DOHH2 (cell line): Measurements from ENCODE around the gene WWOX.
A peak's percentile ranks its signal among the peaks of the same experiment; 100 is the strongest.

Experiments
- H3F3A ChIP-seq: fragments of 200-600 bp; sonication (generic), shearing (Covaris generic); 2 replicates; pipeline ENCODE4 v1.6.0; 2016; ENCODE audit warnings: antibody characterized with exemption, mild to moderate bottlenecking; ENCODE audit not compliant: control insufficient read depth, insufficient read depth
- H3K27ac ChIP-seq: fragments of 200-600 bp; sonication (generic); 2 replicates; pipeline ENCODE4 v1.5.1; 2014; ENCODE audit warnings: low read depth, mild to moderate bottlenecking, low read length, moderate library complexity
- H3K27me3 ChIP-seq: fragments of 200-600 bp; sonication (generic); 2 replicates; pipeline ENCODE4 v1.6.1; 2014; ENCODE audit warnings: mild to moderate bottlenecking, low read length, mixed read lengths; ENCODE audit not compliant: control insufficient read depth
- H3K36me3 ChIP-seq: fragments of 200-600 bp; sonication (generic); 2 replicates; pipeline ENCODE4 v1.6.1; 2014; ENCODE audit warnings: mild to moderate bottlenecking, low read length, moderate library complexity, mixed read lengths; ENCODE audit not compliant: control insufficient read depth
- H3K4me1 ChIP-seq: fragments of 200-600 bp; sonication (generic); 2 replicates; pipeline ENCODE4 v1.6.1; 2014; ENCODE audit warnings: mild to moderate bottlenecking, low read length, mixed read lengths; ENCODE audit not compliant: control insufficient read depth
- H3K4me2 ChIP-seq: fragments of 200-600 bp; sonication (generic); 2 replicates; pipeline ENCODE4 v1.6.0; 2014; ENCODE audit warnings: mild to moderate bottlenecking, low read length, moderate library complexity
- H3K4me3 ChIP-seq: fragments of 200-600 bp; sonication (generic); 2 replicates; pipeline ENCODE4 v1.5.1; 2014; ENCODE audit warnings: mild to moderate bottlenecking, low read length, mixed read lengths
- H3K79me2 ChIP-seq: fragments of 200-600 bp; sonication (generic); 2 replicates; pipeline ENCODE4 v1.6.1; 2014; ENCODE audit warnings: mild to moderate bottlenecking, low read length, mixed read lengths; ENCODE audit not compliant: control insufficient read depth
- H3K9me2 ChIP-seq: fragments of 200-600 bp; sonication (generic); replicated peaks from 2 replicates; pipeline ENCODE4 v1.6.1; 2014; ENCODE audit warnings: mild to moderate bottlenecking, low read length, mixed read lengths; ENCODE audit not compliant: control insufficient read depth
- H3K9me3 ChIP-seq: fragments of 200-600 bp; sonication (generic); 2 replicates; pipeline ENCODE4 v1.6.1; 2014; ENCODE audit warnings: antibody characterized with exemption, low read length, mixed read lengths; ENCODE audit not compliant: control insufficient read depth, insufficient read depth
- H4K20me1 ChIP-seq: fragments of 200-600 bp; sonication (generic); 2 replicates; pipeline ENCODE4 v1.6.0; 2014; ENCODE audit warnings: low read depth, mild to moderate bottlenecking, antibody characterized with exemption, low read length, moderate library complexity; ENCODE audit not compliant: control insufficient read depth, insufficient read depth
- EZH2phosphoT487 ChIP-seq: fragments of 200-600 bp; sonication (generic); IDR thresholded peaks from 2 replicates; pipeline ENCODE4 v1.6.1; 2017; ENCODE audit warnings: borderline replicate concordance, mild to moderate bottlenecking, antibody characterized with exemption, low read length, moderate library complexity, mixed read lengths
- TF ChIP-seq, protein P1 (sequence below): fragments of 200-600 bp; sonication (generic); IDR thresholded peaks from one replicate; pipeline ENCODE4 v1.5.1; 2014; ENCODE audit warnings: antibody characterized with exemption, mild to moderate bottlenecking, low read depth, low read length; ENCODE audit not compliant: poor library complexity, severe bottlenecking

WWOX gene

DNA sequence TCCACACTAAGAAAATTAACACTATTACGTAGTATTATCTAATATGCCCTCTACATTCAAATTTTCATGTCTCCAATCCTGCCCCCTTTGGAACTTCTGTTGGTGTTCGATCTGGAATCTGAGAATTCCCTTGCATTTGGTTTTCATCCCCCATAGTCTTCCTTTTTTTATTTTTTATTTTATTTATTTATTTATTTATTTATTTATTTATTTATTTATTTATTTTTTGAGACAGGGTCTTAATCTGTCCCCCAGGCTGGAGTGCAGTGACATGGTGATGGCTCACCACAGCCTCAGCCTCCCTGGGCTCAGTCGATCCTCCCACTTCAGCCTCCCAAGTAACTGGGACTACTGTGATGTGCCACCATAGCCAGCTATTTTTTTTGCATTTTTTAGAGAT lies 911.8 kb downstream of the WWOX start:
- H3K9me2 ChIP-seq, result no peaks in the 10 kb centered on the region
- no peak overlapping the region for H3K4me3 ChIP-seq
- H3K9me3 ChIP-seq, result no peaks in the 10 kb centered on the region
- no peak overlapping the region for H3K27ac ChIP-seq
- H3F3A ChIP-seq, result no peaks in the 10 kb centered on the region
- H3K36me3 ChIP-seq, result no peaks in the 10 kb centered on the region
- H3K4me1 ChIP-seq, result peaks cover 34% of the 10 kb centered on the region
- H3K27me3 ChIP-seq, result no peaks in the 10 kb centered on the region
- TF ChIP-seq, protein P1, sequence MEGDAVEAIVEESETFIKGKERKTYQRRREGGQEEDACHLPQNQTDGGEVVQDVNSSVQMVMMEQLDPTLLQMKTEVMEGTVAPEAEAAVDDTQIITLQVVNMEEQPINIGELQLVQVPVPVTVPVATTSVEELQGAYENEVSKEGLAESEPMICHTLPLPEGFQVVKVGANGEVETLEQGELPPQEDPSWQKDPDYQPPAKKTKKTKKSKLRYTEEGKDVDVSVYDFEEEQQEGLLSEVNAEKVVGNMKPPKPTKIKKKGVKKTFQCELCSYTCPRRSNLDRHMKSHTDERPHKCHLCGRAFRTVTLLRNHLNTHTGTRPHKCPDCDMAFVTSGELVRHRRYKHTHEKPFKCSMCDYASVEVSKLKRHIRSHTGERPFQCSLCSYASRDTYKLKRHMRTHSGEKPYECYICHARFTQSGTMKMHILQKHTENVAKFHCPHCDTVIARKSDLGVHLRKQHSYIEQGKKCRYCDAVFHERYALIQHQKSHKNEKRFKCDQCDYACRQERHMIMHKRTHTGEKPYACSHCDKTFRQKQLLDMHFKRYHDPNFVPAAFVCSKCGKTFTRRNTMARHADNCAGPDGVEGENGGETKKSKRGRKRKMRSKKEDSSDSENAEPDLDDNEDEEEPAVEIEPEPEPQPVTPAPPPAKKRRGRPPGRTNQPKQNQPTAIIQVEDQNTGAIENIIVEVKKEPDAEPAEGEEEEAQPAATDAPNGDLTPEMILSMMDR, result no peak
- no peak for TF ChIP-seq EZH2phosphoT487
- H3K79me2 ChIP-seq, result no peaks in the 10 kb centered on the region
- H4K20me1 ChIP-seq, result no peaks in the 10 kb centered on the region
- no peak overlapping the region for H3K4me2 ChIP-seq

- no peaks in the 10 kb centered on the region for H3K79me2 ChIP-seq
- H4K20me1 ChIP-seq, result no peaks in the 10 kb centered on the region
- H3K9me3 ChIP-seq, result no peaks in the 10 kb centered on the region
- H3K4me2 ChIP-seq, result peak overlapping the region; percentile 58
- H3F3A ChIP-seq, result no peaks in the 10 kb centered on the region
- no peaks in the 10 kb centered on the region for H3K27me3 ChIP-seq
- no peaks in the 10 kb centered on the region for H3K9me2 ChIP-seq
- peak overlapping the region; percentile 39 for H3K27ac ChIP-seq
- TF ChIP-seq, protein P1, result peak; percentile 18
- TF ChIP-seq EZH2phosphoT487, result no peak
- H3K36me3 ChIP-seq, result no peaks in the 10 kb centered on the region
- H3K4me3 ChIP-seq, result peak overlapping the region; percentile 50
- H3K4me1 ChIP-seq, result peaks cover 43% of the 10 kb centered on the region
These were observed 913.4 kb downstream of the WWOX start for GRCh38 chr16:79012671-79013434.

DNA sequence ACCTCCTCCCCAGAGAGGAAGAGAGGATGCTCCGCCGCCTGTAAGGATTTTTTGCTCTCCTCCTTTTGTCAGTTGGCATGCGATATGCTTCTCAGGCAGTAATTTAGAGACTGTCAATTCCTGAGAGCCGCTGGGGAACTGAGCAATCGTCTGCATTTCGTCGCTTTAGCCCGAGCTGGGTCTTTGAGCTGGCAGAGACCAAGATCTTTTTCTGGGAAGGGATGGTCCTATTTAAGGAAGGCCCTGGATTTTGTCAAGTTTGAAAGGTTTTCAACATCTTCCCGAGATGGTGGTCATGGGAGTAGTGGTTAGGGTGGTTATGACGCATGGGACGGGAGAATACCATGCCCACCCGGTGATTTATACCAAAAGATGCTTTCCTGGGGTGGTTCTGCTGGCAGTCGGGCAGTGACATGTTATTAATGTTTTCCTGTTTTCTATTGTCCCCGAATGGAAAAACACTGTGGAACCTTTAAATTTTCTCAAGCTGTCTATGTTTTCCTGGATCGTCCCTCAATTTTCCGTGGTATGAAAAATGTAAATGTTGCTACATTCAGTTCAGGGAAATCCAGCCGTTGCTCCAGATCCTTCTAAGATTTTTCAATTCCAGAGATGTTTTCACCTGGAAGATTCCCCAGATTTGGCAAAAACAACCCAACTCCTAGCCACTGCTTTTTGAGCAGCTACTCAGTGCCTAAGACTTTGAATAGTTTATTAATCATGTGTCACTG lies 914.6 kb downstream of the WWOX start:
- Histone ChIP-seq H3K9me2 (no peaks in the 10 kb centered on the region), H3K4me2 (peak overlapping the region; percentile 58), H3F3A (no peaks in the 10 kb centered on the region), H3K27me3 (no peaks in the 10 kb centered on the region), H3K79me2 (no peaks in the 10 kb centered on the region), H3K36me3 (no peaks in the 10 kb centered on the region), H3K27ac (peak overlapping the region; percentile 39; the same call in 1 of the 2 replicates), H3K4me3 (peak overlapping the region; percentile 50; the same call in 1 of the 2 replicates), H4K20me1 (no peaks in the 10 kb centered on the region), H3K9me3 (no peaks in the 10 kb centered on the region), H3K4me1 (peaks cover 44% of the 10 kb centered on the region)
- TF ChIP-seq EZH2phosphoT487, result no peak
- TF ChIP-seq, protein P1, result no peak
